Heart left ventricle (tissue), 13 donors: ENCODE results near the gene KCNE2.

Source experiments
- CTCF ChIP-seq, 12 donors: fragments of 200-600 bp; sonication (generic) in 4 of 12; IDR thresholded peaks; one replicate each; pipeline versions ENCODE4 v1.5.0 to v1.8.0; 2018 to 2022; ENCODE audit warnings: antibody characterized with exemption in 12 of 12, mild to moderate bottlenecking in 5 of 12
- POLR2A ChIP-seq, 2 donors: fragments of 450-650 bp; IDR thresholded peaks; one replicate each; pipeline ENCODE4 v1.6.1; 2017; ENCODE audit warnings: antibody characterized with exemption in 2 of 2, mild to moderate bottlenecking in 2 of 2, moderate library complexity in 2 of 2
- donor health status: ischemic (EF 13 %, LVEDD 7.1; RV severe dilation, severe dysfunction).
- donor health status: DM: no; HTN: yes; CAD: no.
- donor health status: DM: no; HTN: no; CAD: no.
- donor health status: ischemic (EF 25% LVEDD 6.9; RV normal size, moderate dysfunction).
- donor health status: ischemic (EF 25% LVEDD 5.7; RV mildly dilated, moderate dysfunction).
- donor health status: ischemic (EF 35%, LVEDD 5.7; RV mildly dilated, moderate dysfunction).
- donor health status: nonischemic (EF 11% LVEDD 7.7; RV severe dilation, severe dysfunction).
- donor health status: DM: yes; HTN: yes; CAD: no.
- donor health status: PGD.
- donor health status: ischemic (EF 29% LVEDD 5.4; RV normal size, mild dysfunction).
- donor health status: nonischemic (EF 23%, LVEDD 6.1; RV moderate dilation, normal function).

DNA sequence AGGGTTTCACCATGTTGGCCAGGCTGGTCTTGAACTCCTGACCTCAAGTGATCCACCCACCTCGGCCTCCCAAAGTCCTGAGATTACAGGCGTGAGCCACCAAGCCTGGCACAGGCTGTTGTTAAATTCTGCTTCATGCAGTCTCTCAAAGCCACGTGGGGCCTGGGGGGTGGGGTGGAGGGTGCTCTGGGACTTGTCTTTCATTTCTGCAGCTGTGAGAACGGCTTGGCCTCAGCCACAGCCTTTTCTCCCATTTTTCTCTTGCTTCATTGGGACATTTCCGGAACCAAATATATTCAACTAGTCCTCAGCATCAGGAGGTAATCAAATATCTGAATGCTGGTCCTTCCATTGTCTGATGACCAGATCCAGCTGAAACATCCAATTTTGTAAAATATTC lies 27.6 kb upstream of the KCNE2 start:
- TF ChIP-seq CTCF (IDR thresholded peaks at IDR 0.05), result no peak
- no peak for TF ChIP-seq POLR2A (IDR thresholded peaks at IDR 0.05)
